Thyroid gland (tissue), 4 donors: ENCODE data around the gene CLDN34. TPM values are rescaled to one million over a fixed set of nuclear protein-coding genes. Genes with fewer than 3 reads are reported as not detected.

ENCODE experiments used
- DNase-seq, 2 donors: peaks; one replicate each; pipeline ENCODE4 v3.0.0-alpha.2; 2019
- H3K27ac ChIP-seq, 3 donors: fragments of 200-600 bp; sonication (generic); 1 replicate in 2 of 3; 2 replicates in 1 of 3; pipeline ENCODE4 v1.5.1; 2016 to 2019; ENCODE audit warnings: mild to moderate bottlenecking in 1 of 3, moderate library complexity in 1 of 3
- H3K27me3 ChIP-seq: fragments of 200-600 bp; sonication (generic); one replicate; pipeline ENCODE4 v1.5.1; 2019
- H3K36me3 ChIP-seq, 2 donors: fragments of 200-600 bp; sonication (generic); one replicate each; pipeline ENCODE4 v1.5.1; 2016 to 2019
- H3K4me1 ChIP-seq, 2 donors: fragments of 200-600 bp; sonication (generic); one replicate each; pipeline ENCODE4 v1.5.1; 2017 to 2019
- H3K4me3 ChIP-seq, 3 donors: fragments of 200-600 bp; sonication (generic); replicated peaks in 1 of 3; 1 replicate in 2 of 3; 2 replicates in 1 of 3; pipeline ENCODE4 v1.5.1; 2016; ENCODE audit warnings: mild to moderate bottlenecking in 1 of 3
- H3K9me3 ChIP-seq: fragments of 200-600 bp; sonication (generic); one replicate; pipeline ENCODE4 v1.5.1; 2017
- CTCF ChIP-seq, 6 experiments: fragments of 200-600 bp in 3 of 6; fragments of 450-650 bp in 3 of 6; sonication (generic) in 3 of 6; IDR thresholded peaks; one replicate each; pipeline ENCODE4 v1.5.1; 2016 to 2019; ENCODE audit warnings: antibody characterized with exemption in 6 of 6, mild to moderate bottlenecking in 2 of 6, inconsistent platforms in 1 of 6, moderate library complexity in 1 of 6
- POLR2A ChIP-seq, 2 donors: fragments of 450-650 bp; IDR thresholded peaks; one replicate each; pipeline ENCODE4 v1.6.1; 2017; ENCODE audit warnings: antibody characterized with exemption in 2 of 2, mild to moderate bottlenecking in 2 of 2, moderate library complexity in 1 of 2
- WGBS, 2 donors: methylation state at CpG; one replicate each; pipeline ENCODE4 v1.1.5; 2017; 5-methylcytosine and 5-hydroxymethylcytosine counted together
- intact Hi-C: fragments of 100-400 bp; cut with DNase I; formaldehyde crosslinking; loops from one replicate; pipeline ENCODE4 v1.15.1; 2023
- total RNA-seq, 4 donors: library from RNA; depleted of rRNA; stranded (reverse); fragments of >200 nt; gene quantifications; one replicate each; pipeline ENCODE4 v1.2.3, GENCODE V29; 2016

Gene CLDN34
- total RNA-seq, 4 donors from 2014 or later = 0.67 TPM; not detected in 3

- TF ChIP-seq CTCF (IDR thresholded peaks at IDR 0.05) (no peak), POLR2A (IDR thresholded peaks at IDR 0.05) (no peak)
- Histone ChIP-seq H3K9me3 (no peaks in the 10 kb centered on the region), H3K36me3 (no peaks in the 10 kb centered on the region), H3K27ac (no peak overlapping the region), H3K4me3 (no peak overlapping the region), H3K27me3 (no peaks in the 10 kb centered on the region), H3K4me1 (peaks cover 0 to 3% of the 10 kb centered on the region in 2 donors)
- 49 to 57% methylated on average over 10 of the region's 10 CpGs for WGBS, 2 donors
- intact Hi-C loops = loop anchor here (10.0 kb wide), 1 partner anchor 73 kb away; no protein-coding TSS in a partner anchor
- no peak for DNase-seq
Observed at GRCh38 chrX:10011261-10011931, 44.2 kb downstream of the CLDN34 start.

GRCh38 chrX:10011991-10012390 lies 44.8 kb downstream of the CLDN34 start:
- no peaks in the 10 kb centered on the region for H3K27me3 ChIP-seq
- intact Hi-C loops = loop anchor here (10.0 kb wide), 1 partner anchor 73 kb away; no protein-coding TSS in a partner anchor
- no peak overlapping the region for H3K27ac ChIP-seq
- DNase-seq = no peak
- TF ChIP-seq CTCF (IDR thresholded peaks at IDR 0.05) (no peak), POLR2A (IDR thresholded peaks at IDR 0.05) (no peak)
- 50 to 67% methylated on average over 7 to 8 of the region's 9 CpGs for WGBS, 2 donors
- H3K4me1 ChIP-seq = peaks cover 0 to 6% of the 10 kb centered on the region in 2 donors
- no peaks in the 10 kb centered on the region for H3K9me3 ChIP-seq
- H3K36me3 ChIP-seq = no peaks in the 10 kb centered on the region
- H3K4me3 ChIP-seq = no peak overlapping the region

- Histone ChIP-seq H3K36me3 (no peaks in the 10 kb centered on the region), H3K9me3 (no peaks in the 10 kb centered on the region), H3K27ac (peak overlapping the region; percentile 42 to 79 (median 70)), H3K27me3 (no peaks in the 10 kb centered on the region), H3K4me1 (peaks cover 0 to 13% of the 10 kb centered on the region in 2 donors), H3K4me3 (peak overlapping the region; percentile 39 to 47 (median 40))
- WGBS, 2 donors = 2% methylated on average over 11 of the region's 110 CpGs; no CpG with 5 or more reads in 1 of the 2 donors
- peak; percentile 86 to 88 for DNase-seq
- intact Hi-C loops = loop anchor here (10.0 kb wide), 1 partner anchor 70 kb away; no protein-coding TSS in a partner anchor
- TF ChIP-seq CTCF (IDR thresholded peaks at IDR 0.05) (no peak), POLR2A (IDR thresholded peaks at IDR 0.05) (peak in 1 of 2 donors; percentile 91)
Observed at GRCh38 chrX:10014462-10015354, 47.5 kb downstream of the CLDN34 start.

- H3K27me3 ChIP-seq = no peaks in the 10 kb centered on the region
- H3K36me3 ChIP-seq = no peaks in the 10 kb centered on the region
- no CpG with 5 or more reads among the region's 71 CpGs for WGBS, 2 donors
- peaks cover 0 to 12% of the 10 kb centered on the region in 2 donors for H3K4me1 ChIP-seq
- peak overlapping the region in 1 of 3 donors; percentile 86 for H3K27ac ChIP-seq
- no peak for DNase-seq
- peak overlapping the region in 1 of 3 donors; percentile 40 for H3K4me3 ChIP-seq
- H3K9me3 ChIP-seq = no peaks in the 10 kb centered on the region
- no peak for TF ChIP-seq POLR2A (IDR thresholded peaks at IDR 0.05)
- TF ChIP-seq CTCF (IDR thresholded peaks at IDR 0.05) = no peak
- intact Hi-C loops = loop anchor here (10.0 kb wide), 1 partner anchor 69 kb away; no protein-coding TSS in a partner anchor
Observed at GRCh38 chrX:10015355-10015722, 48.2 kb downstream of the CLDN34 start.
